ENCODE results near the gene GLI3. TPM values are rescaled to one million over a fixed set of nuclear protein-coding genes. Genes with fewer than 3 reads are reported as not detected.

The GLI3 gene
- total and polyA plus RNA-seq, 2 of the 8 experiments (the other 6 are each of a cell fraction or from before 2014, with no cell fraction given): 8.0 to 31.1 TPM

- TF ChIP-seq TEAD4 (IDR thresholded peaks at IDR 0.05; ENCODE audit: low read depth, low read length) (0 out of 2 replicates have a peak, but pooled peaks have one; percentile 30), POLR2AphosphoS5 (IDR thresholded peaks at IDR 0.05; ENCODE audit: low read depth, low read length) (no peak), RFX5 (IDR thresholded peaks at IDR 0.05; ENCODE audit: borderline replicate concordance, low read depth, low read length) (no peak)
Observed at GRCh38 chr7:42027521-42027920, 209.5 kb downstream of the GLI3 start (continued).
